Esophagus muscularis mucosa (tissue), 4 donors: ENCODE results near the gene TMEM176B. TPM values are rescaled to one million over a fixed set of nuclear protein-coding genes. Genes with fewer than 3 reads are reported as not detected.
"Not testable (repeated sequence)": the region's sequence is repeated elsewhere in the genome, so short reads cannot be mapped to it uniquely, and the experiment has no call there.

Source experiments
- DNase-seq: peaks from one replicate; pipeline ENCODE4 v3.0.0-alpha.2; 2017; ENCODE audit errors: extremely low spot score
- H3K27ac ChIP-seq, 4 donors: fragments of 200-600 bp; sonication (generic); replicated peaks in 1 of 4; 1 replicate in 3 of 4; 2 replicates in 1 of 4; pipeline ENCODE4 v1.5.1; 2016 to 2019; ENCODE audit warnings: mild to moderate bottlenecking in 1 of 4
- H3K27me3 ChIP-seq, 4 donors: fragments of 200-600 bp; sonication (generic); one replicate each; pipeline versions ENCODE4 v1.5.1 to v1.6.0; 2016 to 2019
- H3K36me3 ChIP-seq, 4 donors: fragments of 200-600 bp; sonication (generic); one replicate each; pipeline ENCODE4 v1.5.1; 2016 to 2019
- H3K4me1 ChIP-seq, 4 donors: fragments of 200-600 bp; sonication (generic); one replicate each; pipeline ENCODE4 v1.5.1; 2016 to 2019
- H3K4me3 ChIP-seq, 4 donors: fragments of 200-600 bp; sonication (generic); 1 replicate in 2 of 4; 2 replicates in 2 of 4; pipeline ENCODE4 v1.5.1; 2016 to 2019; ENCODE audit warnings: mild to moderate bottlenecking in 4 of 4, moderate library complexity in 1 of 4
- H3K9me3 ChIP-seq, 4 donors: fragments of 200-600 bp; sonication (generic); 1 replicate in 3 of 4; 2 replicates in 1 of 4; pipeline ENCODE4 v1.5.1; 2016 to 2019
- CTCF ChIP-seq, 3 experiments: fragments of 200-600 bp in 2 of 3; fragments of 450-650 bp in 1 of 3; sonication (generic) in 2 of 3; IDR thresholded peaks; one replicate each; pipeline ENCODE4 v1.5.1; 2017 to 2019; ENCODE audit warnings: antibody characterized with exemption in 3 of 3, mild to moderate bottlenecking in 2 of 3, moderate library complexity in 1 of 3
- EP300 ChIP-seq: sonication (generic); formaldehyde crosslinking; IDR thresholded peaks from one replicate; pipeline ENCODE4 v1.6.1; 2017; ENCODE audit warnings: antibody characterized with exemption
- POLR2A ChIP-seq: fragments of 450-650 bp; IDR thresholded peaks from one replicate; pipeline ENCODE4 v1.6.1; 2017; ENCODE audit warnings: antibody characterized with exemption, moderate library complexity, mild to moderate bottlenecking, low read depth
- POLR2AphosphoS5 ChIP-seq, 2 donors: sonication (generic); formaldehyde crosslinking; IDR thresholded peaks; one replicate each; pipeline ENCODE4 v1.6.1; 2017; ENCODE audit warnings: antibody characterized with exemption in 2 of 2
- WGBS: methylation state at CpG from one replicate; pipeline ENCODE4 v1.1.5; 2018; 5-methylcytosine and 5-hydroxymethylcytosine counted together
- intact Hi-C: fragments of 100-400 bp; cut with DNase I; formaldehyde crosslinking; loops from one replicate; pipeline ENCODE4 v1.15.1; 2023
- total RNA-seq, 4 donors: library from RNA; depleted of rRNA; stranded (reverse); fragments of >200 nt; gene quantifications; one replicate each; pipeline versions ENCODE4 v1.1.0 to v1.2.1, GENCODE V29; 2016

TMEM176B gene
- total RNA-seq, 4 donors from 2014 or later, result 19.5 to 58.2 (median 54.1) TPM

DNA sequence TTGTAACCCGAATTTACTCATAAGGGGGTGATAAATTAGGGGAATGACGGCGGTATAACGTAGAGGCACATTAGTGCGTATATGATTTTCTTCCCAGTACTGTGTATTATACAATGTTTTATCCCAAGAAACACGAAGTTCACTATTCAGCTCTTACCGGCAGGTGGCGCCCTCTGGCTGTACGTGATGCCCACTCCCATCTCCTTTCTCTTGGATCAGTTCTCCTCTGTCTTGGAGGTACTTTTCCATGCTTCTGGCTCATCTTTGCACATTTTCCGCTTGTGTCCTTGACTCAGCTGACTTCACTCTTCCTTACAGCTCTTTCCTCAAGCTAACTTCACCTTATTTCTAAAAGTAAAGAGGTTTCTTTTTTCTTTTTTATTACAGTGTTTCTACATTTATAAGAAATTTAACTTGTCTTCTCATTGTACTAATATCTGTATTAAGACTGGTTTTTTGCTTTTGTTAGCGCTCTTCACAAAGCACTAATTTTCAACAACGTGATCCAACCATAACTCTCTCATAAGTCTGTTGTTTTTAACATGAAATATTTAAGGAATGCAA, 21.3 kb downstream of the TMEM176B start:
- TF ChIP-seq EP300 (no peak), POLR2AphosphoS5 (IDR thresholded peaks at IDR 0.05) (peak in 1 of 2 donors; percentile 44), POLR2A (no peak), CTCF (IDR thresholded peaks at IDR 0.05) (peak; percentile 81 to 91 (median 82))

GRCh38 chr7:150778014-150778737, 22.0 kb downstream of the TMEM176B start:
- TF ChIP-seq POLR2AphosphoS5 (IDR thresholded peaks at IDR 0.05), result no peak
- DNase-seq, result no peak
- peaks cover 0 to 18% (median 7%) of the 10 kb centered on the region in 4 donors for H3K4me1 ChIP-seq
- no peaks in the 10 kb centered on the region for H3K36me3 ChIP-seq
- H3K27me3 ChIP-seq, result no peaks in the 10 kb centered on the region
- 56% methylated on average over 8 of the region's 8 CpGs for WGBS
- peaks cover 0 to 11% (median 2%) of the 10 kb centered on the region in 4 donors for H3K9me3 ChIP-seq
- H3K4me3 ChIP-seq, result no peak overlapping the region
- H3K27ac ChIP-seq, result no peak overlapping the region
- intact Hi-C loops, result loop anchor here (10.0 kb wide), 3 partner anchors 97 to 237 kb away; no protein-coding TSS in a partner anchor

More for the DNA sequence above, 21.3 kb downstream of the TMEM176B start:
- Histone ChIP-seq H3K27ac (no peak overlapping the region), H3K4me1 (peaks cover 0 to 18% (median 7%) of the 10 kb centered on the region in 4 donors), H3K9me3 (peaks cover 0 to 6% (median 0%) of the 10 kb centered on the region in 4 donors), H3K4me3 (no peak overlapping the region), H3K27me3 (no peaks in the 10 kb centered on the region), H3K36me3 (no peaks in the 10 kb centered on the region)
- no peak for DNase-seq
- WGBS, result 10% methylated on average over 12 of the region's 12 CpGs
- intact Hi-C loops, result loop anchor here (10.0 kb wide), 3 partner anchors 96 to 236 kb away; no protein-coding TSS in a partner anchor

DNA sequence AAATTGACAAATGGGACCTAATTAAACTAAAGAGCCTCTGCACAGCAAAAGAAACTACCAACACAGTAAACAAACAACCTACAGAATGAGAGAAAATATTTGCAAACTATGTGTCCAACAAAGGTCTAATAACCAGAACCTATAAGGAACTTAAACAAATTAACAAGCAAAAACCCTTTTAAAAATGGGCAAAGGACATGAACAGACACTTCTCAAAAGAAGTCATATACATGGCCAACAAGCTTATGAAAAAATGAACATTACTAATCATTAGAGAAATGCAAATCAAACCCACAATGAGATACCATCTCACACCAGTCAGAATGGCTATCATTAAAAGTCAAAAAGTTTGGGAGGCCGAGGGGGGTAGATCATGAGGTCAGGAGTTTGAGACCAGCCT, 26.0 kb downstream of the TMEM176B start:
- WGBS, result 85% methylated on average over 1 of the region's 1 CpG
- intact Hi-C loops, result loop anchor here (10.0 kb wide), 3 partner anchors 101 to 241 kb away; no protein-coding TSS in a partner anchor
- not testable (repeated sequence) for H3K27ac ChIP-seq, H3K36me3 ChIP-seq, DNase-seq, H3K4me1 ChIP-seq, H3K27me3 ChIP-seq, H3K4me3 ChIP-seq
- peaks cover 0 to 11% (median 4%) of the 10 kb centered on the region in 4 donors for H3K9me3 ChIP-seq

GRCh38 chr7:150769768-150770167, 30.4 kb downstream of the TMEM176B start:
- WGBS, result 90% methylated on average over 4 of the region's 4 CpGs
- Histone ChIP-seq H3K4me1 (no peaks in the 10 kb centered on the region), H3K4me3 (no peak overlapping the region), H3K9me3 (peaks cover 0 to 11% (median 4%) of the 10 kb centered on the region in 4 donors), H3K27ac (no peak overlapping the region), H3K36me3 (no peaks in the 10 kb centered on the region), H3K27me3 (no peaks in the 10 kb centered on the region)
- TF ChIP-seq EP300, result no peak
- no peak for TF ChIP-seq POLR2A
- TF ChIP-seq CTCF (IDR thresholded peaks at IDR 0.05), result no peak
- no peak for TF ChIP-seq POLR2AphosphoS5 (IDR thresholded peaks at IDR 0.05)
- intact Hi-C loops, result loop anchor here (10.0 kb wide), 3 partner anchors 105 to 245 kb away; no protein-coding TSS in a partner anchor
- DNase-seq, result no peak

- H3K4me1 ChIP-seq, result no peaks in the 10 kb centered on the region
- TF ChIP-seq EP300 (no peak), POLR2A (no peak)
- intact Hi-C loops, result no loop called here
- H3K4me3 ChIP-seq, result no peak overlapping the region
- no peaks in the 10 kb centered on the region for H3K27me3 ChIP-seq
- H3K36me3 ChIP-seq, result no peaks in the 10 kb centered on the region
- DNase-seq, result no peak
- no peaks in the 10 kb centered on the region for H3K9me3 ChIP-seq
- H3K27ac ChIP-seq, result no peak overlapping the region
Observed at GRCh38 chr7:150766334-150766709, 33.8 kb downstream of the TMEM176B start.

GRCh38 chr7:150759479-150759878, 40.7 kb downstream of the TMEM176B start:
- intact Hi-C loops, result no loop called here
- 76% methylated on average over 1 of the region's 1 CpG for WGBS
- no peaks in the 10 kb centered on the region for H3K9me3 ChIP-seq
- TF ChIP-seq POLR2AphosphoS5 (IDR thresholded peaks at IDR 0.05), result no peak
- no peak for TF ChIP-seq CTCF (IDR thresholded peaks at IDR 0.05)
- TF ChIP-seq EP300, result no peak
- TF ChIP-seq POLR2A, result no peak
- DNase-seq, result no peak
- no peak overlapping the region for H3K4me3 ChIP-seq
- H3K36me3 ChIP-seq, result no peaks in the 10 kb centered on the region
- H3K27ac ChIP-seq, result no peak overlapping the region
- peaks cover 0 to 15% (median 12%) of the 10 kb centered on the region in 4 donors for H3K4me1 ChIP-seq
- H3K27me3 ChIP-seq, result no peaks in the 10 kb centered on the region
